ENCODE data around the gene CYP27C1.
"Not testable (repeated sequence)": the region's sequence is repeated elsewhere in the genome, so short reads cannot be mapped to it uniquely, and the experiment has no call there.

The CYP27C1 gene

GRCh38 chr2:127220768-127221527 lies 849 bp upstream of the CYP27C1 start:
- no peak for DNase-seq

- DNase-seq, result no peak
Observed at GRCh38 chr2:127219171-127220070, 678 bp downstream of the CYP27C1 start.

GRCh38 chr2:127218812-127219170 lies 1.3 kb downstream of the CYP27C1 start:
- no peak for DNase-seq

- no peak for DNase-seq
Observed at GRCh38 chr2:127217470-127218325, 2.4 kb downstream of the CYP27C1 start.

- DNase-seq, result no peak
Observed at GRCh38 chr2:127216593-127216992, 3.5 kb downstream of the CYP27C1 start.

GRCh38 chr2:127216095-127216494 lies 4.0 kb downstream of the CYP27C1 start:
- no peak for DNase-seq

GRCh38 chr2:127214201-127214600 lies 5.9 kb downstream of the CYP27C1 start:
- not testable (repeated sequence) for DNase-seq

- no peak for DNase-seq
Observed at GRCh38 chr2:127208313-127208712, 11.8 kb downstream of the CYP27C1 start.

GRCh38 chr2:127205218-127206125 lies 14.6 kb downstream of the CYP27C1 start:
- DNase-seq, result no peak

- no peak for DNase-seq
Observed at GRCh38 chr2:127201452-127201851, 18.6 kb downstream of the CYP27C1 start.

GRCh38 chr2:127200962-127201361 lies 19.1 kb downstream of the CYP27C1 start:
- no peak for DNase-seq

- no peak for DNase-seq
Observed at GRCh38 chr2:127199223-127199622, 20.9 kb downstream of the CYP27C1 start.

GRCh38 chr2:127197475-127198385 lies 22.4 kb downstream of the CYP27C1 start:
- DNase-seq, result peak; percentile 43 to 46

- no peak for DNase-seq
Observed at GRCh38 chr2:127196998-127197397, 23.1 kb downstream of the CYP27C1 start.

GRCh38 chr2:127196549-127196948 lies 23.6 kb downstream of the CYP27C1 start:
- DNase-seq, result no peak

GRCh38 chr2:127195140-127196074 lies 24.7 kb downstream of the CYP27C1 start:
- DNase-seq, result no peak

- DNase-seq, result no peak
Observed at GRCh38 chr2:127194447-127194846, 25.7 kb downstream of the CYP27C1 start.

GRCh38 chr2:127193967-127194280 lies 26.2 kb downstream of the CYP27C1 start:
- no peak for DNase-seq

GRCh38 chr2:127193164-127193966 lies 26.7 kb downstream of the CYP27C1 start:
- no peak for DNase-seq
